GM13977 (cell line): ENCODE measurements around the gene MCM3.

Experiments
- DNase-seq: peaks from one replicate; pipeline ENCODE4 v3.0.0; 2012; ENCODE audit warnings: low spot score
- CTCF ChIP-seq: IDR thresholded peaks from 2 replicates; pipeline ENCODE4 v1.5.1; 2012; ENCODE audit warnings: mild to moderate bottlenecking, control low read depth; ENCODE audit not compliant: insufficient read depth; ENCODE audit errors: extremely low read depth, missing control alignments
- in situ Hi-C: fragments of 300-500 bp; cut with MboI; formaldehyde crosslinking; loops from one replicate; pipeline ENCODE4 v1.12.0; 2022; ENCODE audit warnings: low sequenced_read_pairs, low pct_unique_long_range_greater_than_20kb, mixed read lengths, inconsistent platforms; ENCODE audit not compliant: unreplicated experiment

The MCM3 gene

GRCh38 chr6:52284460-52285176 lies at the start of gene MCM3:
Gene MCM3, minus strand, starts transcription at chr6:52284742. Its CDS starts 68 bp downstream, at chr6:52284674.
- no peak for TF ChIP-seq CTCF
- peak; percentile 96 for DNase-seq
- in situ Hi-C loops = loop anchor here (25.0 kb wide), 1 partner anchor 378 kb away; the partner anchor contains the start of gene TMEM14A

- no peak for TF ChIP-seq CTCF
- DNase-seq = no peak
- in situ Hi-C loops = no loop called here
Measured at GRCh38 chr6:52333840-52334200, 49.3 kb upstream of the MCM3 start.

- in situ Hi-C loops = no loop called here
- DNase-seq = no peak
- TF ChIP-seq CTCF = no peak
Measured at GRCh38 chr6:52331793-52332457, 47.4 kb upstream of the MCM3 start.

GRCh38 chr6:52330470-52330869 lies 45.9 kb upstream of the MCM3 start:
- TF ChIP-seq CTCF = no peak
- in situ Hi-C loops = no loop called here
- DNase-seq = no peak

- TF ChIP-seq CTCF = no peak
- DNase-seq = no peak
Measured at GRCh38 chr6:52328729-52329128, 44.2 kb upstream of the MCM3 start.

GRCh38 chr6:52328303-52328662 lies 43.7 kb upstream of the MCM3 start:
- in situ Hi-C loops = no loop called here
- DNase-seq = no peak
- no peak for TF ChIP-seq CTCF

More at GRCh38 chr6:52328729-52329128, 44.2 kb upstream of the MCM3 start:
- in situ Hi-C loops = no loop called here
